ENCODE data around the gene MAMDC4. TPM values are rescaled to one million over a fixed set of nuclear protein-coding genes. Genes with fewer than 3 reads are reported as not detected.

MAMDC4 gene
- total and polyA plus RNA-seq, 2 of the 8 experiments (the other 6 are each of a cell fraction or from before 2014, with no cell fraction given) = 3.1 to 4.5 TPM

GRCh38 chr9:136808806-136809158 is 43.4 kb upstream of the MAMDC4 start:
- Histone ChIP-seq H3K23ac (ENCODE audit: insufficient read length) (no peak overlapping the region), H2BK5ac (ENCODE audit: low read depth, low read length) (no peak overlapping the region), H3K27ac (ENCODE audit: low read depth, low read length) (no peak overlapping the region), H2AFZ (ENCODE audit: low read length) (no peak overlapping the region), H4K5ac (ENCODE audit: insufficient read length, low read depth, low read length) (no peak overlapping the region), H3K36me3 (ENCODE audit: control insufficient read depth in 2 of 4, insufficient read depth in 4 of 4, low read length in 3 of 4) (peaks cover 2 to 16% (median 7%) of the 10 kb centered on the region in 4 experiments; a peak in 6 of 8 replicates), H3K14ac (ENCODE audit: insufficient read length) (no peak overlapping the region), H3K79me2 (ENCODE audit: control insufficient read depth in 1 of 2, insufficient read depth in 2 of 2, low read length in 2 of 2) (peaks cover 5 to 41% of the 10 kb centered on the region in 2 experiments), H3K4me3 (ENCODE audit: extremely low read depth in 1 of 4, insufficient read depth in 2 of 4, low read depth in 3 of 4, low read length in 4 of 4) (peak overlapping the region; percentile 88 to 100 (median 94)), H3K18ac (ENCODE audit: extremely low read depth, low read length) (no peak overlapping the region), H2BK12ac (ENCODE audit: low read depth, low read length) (no peak overlapping the region), H3K79me1 (ENCODE audit: low read depth, low read length) (peaks cover 6% of the 10 kb centered on the region), H4K91ac (replicated peaks; ENCODE audit: insufficient read length, low read length) (no peak overlapping the region), H3K9me3 (ENCODE audit: insufficient read depth in 2 of 2, low read depth in 1 of 2, low read length in 1 of 2) (no peaks in the 10 kb centered on the region), H3K27me3 (replicated peaks in 1 of 4; ENCODE audit: control insufficient read depth in 3 of 4, extremely low read depth in 1 of 4, insufficient read depth in 3 of 4, low read length in 3 of 4) (peaks cover 0 to 16% (median 6%) of the 10 kb centered on the region in 4 experiments; a peak in 2 of 7 replicates), H3K4me2 (ENCODE audit: insufficient read depth in 1 of 2, low read depth in 2 of 2, low read length in 2 of 2) (peak overlapping the region; percentile 68 to 84), H2BK15ac (ENCODE audit: low read length) (no peak overlapping the region), H2AK5ac (ENCODE audit: low read depth, low read length) (no peak overlapping the region), H3K9ac (replicated peaks in 1 of 4; ENCODE audit: extremely low read depth in 1 of 4, low read depth in 3 of 4, low read length in 3 of 4) (peak overlapping the region; percentile 61 to 92 (median 83)), H3K4me1 (replicated peaks in 1 of 4; ENCODE audit: control insufficient read depth in 3 of 4, insufficient read depth in 4 of 4, low read length in 3 of 4) (peaks cover 0 to 10% (median 7%) of the 10 kb centered on the region in 4 experiments; a peak in 6 of 7 replicates), H4K8ac (ENCODE audit: extremely low read depth, insufficient read depth, low read length) (no peak overlapping the region), H2BK120ac (replicated peaks; ENCODE audit: low read depth, low read length) (no peak overlapping the region), H4K20me1 (replicated peaks in 1 of 2; ENCODE audit: control insufficient read depth in 1 of 2, insufficient read depth in 2 of 2, low read length in 2 of 2) (peaks cover 7 to 16% of the 10 kb centered on the region in 2 experiments), H2BK20ac (ENCODE audit: low read length) (no peak overlapping the region), H3K56ac (replicated peaks; ENCODE audit: insufficient read length, low read depth, low read length) (no peak overlapping the region), H3K23me2 (ENCODE audit: low read depth, low read length) (peaks cover 9% of the 10 kb centered on the region; the same call in 1 of the 2 replicates), H3K4ac (replicated peaks; ENCODE audit: insufficient read length, low read depth, low read length) (no peak overlapping the region)
- DNase-seq (ENCODE audit: low read depth in 1 of 2, low spot score in 2 of 2) = no peak
- no peak for FAIRE-seq
- ChIA-PET POLR2A (ENCODE audit: partially characterized antibody) (interaction anchor here (0.8 to 7.8 kb wide), 10 partner anchors 9 to 266 kb away, joined by 3 to 96 read pairs (median 4); partner anchors contain the start of gene AJM1), CTCF (ENCODE audit: partially characterized antibody) (interaction anchor here (0.9 to 3.3 kb wide), 6 partner anchors 8 to 238 kb away, joined by 3 to 16 read pairs (median 4); no protein-coding TSS in a partner anchor)
- 10% methylated on average over 14 of the region's 14 CpGs; no CpG with 5 or more reads in 1 of the 2 experiments for WGBS, 2 experiments (ENCODE audit: extremely low coverage in 1 of 2, insufficient coverage in 1 of 2, insufficient read length in 1 of 2, insufficient replicate concordance in 2 of 2, low coverage in 1 of 2, low lambda C conversion rate in 2 of 2, missing lambda C conversion rate in 1 of 2)
- TF ChIP-seq ASH2L (IDR thresholded peaks at IDR 0.05; ENCODE audit: low read length) = no peak
- TF ChIP-seq SP2 (IDR thresholded peaks at IDR 0.05; ENCODE audit: low read length) = no peak
- no peak for TF ChIP-seq CBX8 (IDR thresholded peaks at IDR 0.05; ENCODE audit: borderline replicate concordance, low read depth, low read length)
- no peak for TF ChIP-seq EZH2 (IDR thresholded peaks at IDR 0.05; ENCODE audit: low read depth, low read length, severe bottlenecking)
- no peak for TF ChIP-seq BRCA1 (IDR thresholded peaks at IDR 0.05; ENCODE audit: low read depth, low read length)
- no peak for TF ChIP-seq TAF7 (optimal IDR thresholded peaks at IDR 0.05; ENCODE audit: borderline replicate concordance, low read depth, low read length)
- no peak for TF ChIP-seq CEBPB (IDR thresholded peaks at IDR 0.05; ENCODE audit: low read depth, low read length)
- TF ChIP-seq JUN (IDR thresholded peaks at IDR 0.05; ENCODE audit: low read depth, low read length) = no peak
- no peak for TF ChIP-seq BACH1 (IDR thresholded peaks at IDR 0.05; ENCODE audit: low read length)
- no peak for TF ChIP-seq HDAC6 (IDR thresholded peaks at IDR 0.05; ENCODE audit: low read depth, low read length)
- TF ChIP-seq SRF (IDR thresholded peaks at IDR 0.05; ENCODE audit: low read depth, low read length) = no peak
- no peak for TF ChIP-seq TBP (IDR thresholded peaks at IDR 0.05; ENCODE audit: low read depth, low read length)
- no peak for TF ChIP-seq CHD2 (IDR thresholded peaks at IDR 0.05; ENCODE audit: low read length)
- no peak for TF ChIP-seq KDM1A (IDR thresholded peaks at IDR 0.05; ENCODE audit: borderline replicate concordance, low read length)
- TF ChIP-seq RXRA (IDR thresholded peaks at IDR 0.05; ENCODE audit: insufficient read depth, low read depth, low read length) = no peak
- no peak for TF ChIP-seq NRF1 (IDR thresholded peaks at IDR 0.05; ENCODE audit: low read depth, low read length)

Data from H1 (cell line).